Skeletal muscle satellite cell (primary cell): ENCODE data around the gene ECI1.
"Not testable (repeated sequence)": the region's sequence is repeated elsewhere in the genome, so short reads cannot be mapped to it uniquely, and the experiment has no call there.

ENCODE experiments used
- H3K27me3 ChIP-seq: 2 replicates; pipeline ENCODE4 v1.7.0; 2013; ENCODE audit warnings: low read length; ENCODE audit not compliant: control insufficient read depth, insufficient read depth
- H3K36me3 ChIP-seq: 2 replicates; pipeline ENCODE4 v1.7.0; 2013; ENCODE audit warnings: mild to moderate bottlenecking, control low read depth, low read length; ENCODE audit not compliant: insufficient read depth
- H3K4me1 ChIP-seq: 2 replicates; pipeline ENCODE4 v1.7.0; 2013; ENCODE audit warnings: low read length; ENCODE audit not compliant: control insufficient read depth, insufficient read depth
- H3K4me2 ChIP-seq: 2 replicates; pipeline ENCODE4 v1.7.0; 2013; ENCODE audit warnings: mild to moderate bottlenecking, low read length
- H3K4me3 ChIP-seq: 2 replicates; pipeline ENCODE4 v1.7.0; 2013; ENCODE audit warnings: low read length
- H3K9ac ChIP-seq: 2 replicates; pipeline ENCODE4 v1.7.0; 2013; ENCODE audit warnings: mild to moderate bottlenecking, low read depth, low read length, moderate library complexity
- H3K9me3 ChIP-seq: replicated peaks from 2 replicates; pipeline ENCODE4 v1.7.0; 2013; ENCODE audit warnings: mild to moderate bottlenecking, control low read depth, low read length

ECI1 gene

GRCh38 chr16:2205967-2206313 lies 45.4 kb downstream of the ECI1 start:
- H3K27me3 ChIP-seq = no peaks in the 10 kb centered on the region
- no peaks in the 10 kb centered on the region for H3K9me3 ChIP-seq
- H3K4me1 ChIP-seq = peaks cover 18% of the 10 kb centered on the region
- peak overlapping the region; percentile 95 for H3K4me3 ChIP-seq
- peaks cover 22% of the 10 kb centered on the region for H3K36me3 ChIP-seq
- H3K4me2 ChIP-seq = peak overlapping the region; percentile 97
- peak overlapping the region; percentile 97 for H3K9ac ChIP-seq

- H3K36me3 ChIP-seq = peaks cover 22% of the 10 kb centered on the region
- H3K9ac ChIP-seq = peak within 1 kb of the TSS; percentile 97
- H3K4me3 ChIP-seq = peak within 1 kb of the TSS; percentile 95
- no peaks in the 10 kb centered on the region for H3K9me3 ChIP-seq
- peaks cover under 1% of the 10 kb centered on the region for H3K27me3 ChIP-seq
- H3K4me1 ChIP-seq = peaks cover 18% of the 10 kb centered on the region
- peak within 1 kb of the TSS; percentile 97 for H3K4me2 ChIP-seq
These were observed 46.1 kb downstream of the ECI1 start, which contains the start of gene MLST8 for GRCh38 chr16:2205104-2205966. Gene MLST8 (plus strand): TSS chr16:2205454. CDS start chr16:2206086, 632 bp downstream.

GRCh38 chr16:2204416-2205103 lies 46.8 kb downstream of the ECI1 start:
- Histone ChIP-seq H3K4me1 (peaks cover 18% of the 10 kb centered on the region), H3K4me3 (peak overlapping the region; percentile 95), H3K9ac (peak overlapping the region; percentile 97), H3K36me3 (peaks cover 18% of the 10 kb centered on the region), H3K27me3 (peaks cover 4% of the 10 kb centered on the region), H3K9me3 (no peaks in the 10 kb centered on the region), H3K4me2 (peak overlapping the region; percentile 97)

- peaks cover 14% of the 10 kb centered on the region for H3K27me3 ChIP-seq
- H3K4me1 ChIP-seq = peaks cover 18% of the 10 kb centered on the region
- not testable (repeated sequence) for H3K36me3 ChIP-seq, H3K4me3 ChIP-seq, H3K4me2 ChIP-seq, H3K9me3 ChIP-seq, H3K9ac ChIP-seq
These were observed 48.2 kb downstream of the ECI1 start for GRCh38 chr16:2203119-2203688.

- no peaks in the 10 kb centered on the region for H3K36me3 ChIP-seq
These were observed 51.1 kb downstream of the ECI1 start for GRCh38 chr16:2200313-2200712.

GRCh38 chr16:2199621-2200139 lies 51.7 kb downstream of the ECI1 start:
- Histone ChIP-seq H3K27me3 (peaks cover 40% of the 10 kb centered on the region), H3K4me2 (no peak overlapping the region), H3K4me3 (no peak overlapping the region), H3K9ac (no peak overlapping the region), H3K9me3 (no peaks in the 10 kb centered on the region), H3K4me1 (peaks cover 2% of the 10 kb centered on the region), H3K36me3 (no peaks in the 10 kb centered on the region)

More at GRCh38 chr16:2200313-2200712, 51.1 kb downstream of the ECI1 start:
- Histone ChIP-seq H3K4me1 (peaks cover 4% of the 10 kb centered on the region), H3K9ac (no peak overlapping the region), H3K27me3 (peaks cover 34% of the 10 kb centered on the region), H3K4me3 (no peak overlapping the region), H3K9me3 (no peaks in the 10 kb centered on the region), H3K4me2 (no peak overlapping the region)

- Histone ChIP-seq H3K27me3 (peaks cover 42% of the 10 kb centered on the region), H3K9ac (no peak overlapping the region), H3K4me3 (no peak overlapping the region), H3K9me3 (no peaks in the 10 kb centered on the region), H3K4me1 (no peaks in the 10 kb centered on the region), H3K4me2 (no peak overlapping the region), H3K36me3 (no peaks in the 10 kb centered on the region)
These were observed 52.3 kb downstream of the ECI1 start for GRCh38 chr16:2199095-2199494.

GRCh38 chr16:2198283-2198682 lies 53.1 kb downstream of the ECI1 start:
- H3K4me3 ChIP-seq = no peak overlapping the region
- no peaks in the 10 kb centered on the region for H3K4me1 ChIP-seq
- H3K9me3 ChIP-seq = no peaks in the 10 kb centered on the region
- no peaks in the 10 kb centered on the region for H3K36me3 ChIP-seq
- H3K27me3 ChIP-seq = peaks cover 42% of the 10 kb centered on the region
- no peak overlapping the region for H3K4me2 ChIP-seq
- H3K9ac ChIP-seq = no peak overlapping the region

- Histone ChIP-seq H3K9ac (no peak overlapping the region), H3K27me3 (peaks cover 42% of the 10 kb centered on the region)
These were observed 53.6 kb downstream of the ECI1 start for GRCh38 chr16:2197765-2198164.

GRCh38 chr16:2196981-2197511 lies 54.3 kb downstream of the ECI1 start:
- peaks cover 42% of the 10 kb centered on the region for H3K27me3 ChIP-seq
- H3K36me3 ChIP-seq = no peaks in the 10 kb centered on the region
- no peak overlapping the region for H3K4me3 ChIP-seq
- no peak overlapping the region for H3K9ac ChIP-seq
- H3K4me1 ChIP-seq = no peaks in the 10 kb centered on the region
- H3K9me3 ChIP-seq = no peaks in the 10 kb centered on the region
- H3K4me2 ChIP-seq = peak overlapping the region; percentile 56

More at GRCh38 chr16:2197765-2198164, 53.6 kb downstream of the ECI1 start:
- Histone ChIP-seq H3K4me2 (no peak overlapping the region), H3K36me3 (no peaks in the 10 kb centered on the region), H3K9me3 (no peaks in the 10 kb centered on the region), H3K4me1 (no peaks in the 10 kb centered on the region), H3K4me3 (no peak overlapping the region)
